ENCODE results near the gene MACROD1.

The MACROD1 gene

DNA sequence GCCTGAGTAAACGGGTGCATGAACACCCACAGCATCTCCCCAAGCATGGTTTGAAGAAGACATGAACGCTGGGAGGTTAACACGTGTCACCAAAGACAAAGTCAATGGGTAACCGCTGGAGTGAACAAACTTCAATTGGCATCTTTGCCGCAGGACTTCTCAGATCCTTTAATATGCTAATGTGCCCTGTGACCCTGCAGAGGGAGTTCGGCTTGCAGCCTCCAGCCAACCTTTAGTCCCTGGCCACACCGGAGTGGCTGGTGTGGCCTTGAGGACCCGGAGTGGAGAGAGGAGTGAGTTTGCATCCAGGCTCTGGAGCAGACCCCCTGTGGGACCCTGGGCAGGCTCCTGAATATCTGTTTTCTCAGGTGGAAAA is 73.2 kb downstream of the MACROD1 start:
- DNase-seq (ENCODE audit: low spot score), result no peak

DNA sequence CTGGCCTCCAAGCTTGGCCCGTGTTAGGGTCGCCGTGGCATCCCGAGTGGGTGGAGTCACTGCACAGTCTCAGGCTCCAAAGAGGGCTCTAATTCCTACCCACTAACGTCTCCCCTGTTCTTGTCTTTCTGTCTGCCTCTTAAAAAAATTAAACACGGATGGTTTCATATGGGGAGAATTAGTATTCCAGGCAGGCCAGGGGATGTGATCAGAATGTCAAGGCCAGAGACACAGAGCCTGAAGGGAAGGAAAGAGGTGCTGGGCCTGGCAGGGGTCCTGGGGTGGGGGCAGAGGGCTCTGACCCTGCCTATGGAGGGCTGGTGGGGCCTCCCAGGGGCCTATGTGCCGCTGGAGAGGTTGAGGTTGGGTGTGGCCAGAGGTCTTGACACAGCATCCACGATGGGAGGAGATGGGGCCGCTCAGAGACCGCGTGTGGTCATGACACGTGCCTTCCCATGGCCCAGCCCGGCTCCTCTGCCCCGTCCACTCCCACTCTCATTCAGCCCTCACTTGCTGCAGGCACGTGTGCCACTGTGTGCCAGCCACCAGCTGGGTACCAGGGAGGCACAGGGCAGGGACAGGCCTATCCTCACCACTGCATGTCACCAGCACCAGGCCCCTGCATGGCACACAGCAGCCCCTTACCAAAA is 73.7 kb downstream of the MACROD1 start:
- DNase-seq (ENCODE audit: low spot score), result no peak

DNA sequence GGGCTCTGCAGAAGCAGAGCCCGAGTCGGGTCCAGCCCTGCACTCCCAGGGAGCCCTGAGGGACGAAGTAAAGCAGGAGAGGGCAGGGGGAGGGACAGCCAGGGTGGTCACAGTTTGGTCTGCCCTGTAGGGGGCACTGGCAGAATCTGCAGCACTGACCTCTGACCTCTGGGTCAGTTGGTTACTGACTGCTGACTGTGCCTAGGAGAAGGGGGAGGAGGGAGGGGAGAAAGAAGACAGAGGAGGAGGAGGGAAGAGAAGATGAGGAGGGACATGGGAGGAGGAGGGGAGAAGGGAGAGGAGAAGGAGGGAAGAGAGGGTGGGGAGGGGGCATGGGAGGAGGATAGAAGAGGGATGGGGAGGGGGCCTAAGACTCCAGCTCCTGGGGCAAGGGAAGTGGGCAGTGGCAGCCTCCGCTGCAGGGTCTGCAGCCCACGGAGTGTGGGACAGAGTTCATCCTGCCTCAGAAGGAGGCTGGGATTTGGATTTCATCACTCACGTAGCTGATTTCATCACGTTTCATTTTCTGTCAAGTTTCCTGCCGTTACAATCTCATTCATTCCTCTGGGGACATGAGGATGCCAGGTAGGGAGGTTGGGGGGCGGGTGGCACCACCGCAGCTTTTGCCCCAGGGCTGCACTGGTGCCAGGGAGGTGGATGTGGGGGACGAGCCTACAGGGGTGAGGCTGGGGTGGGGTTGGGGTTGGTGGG is 75.0 kb downstream of the MACROD1 start:
- no peak for DNase-seq (ENCODE audit: low spot score)

DNA sequence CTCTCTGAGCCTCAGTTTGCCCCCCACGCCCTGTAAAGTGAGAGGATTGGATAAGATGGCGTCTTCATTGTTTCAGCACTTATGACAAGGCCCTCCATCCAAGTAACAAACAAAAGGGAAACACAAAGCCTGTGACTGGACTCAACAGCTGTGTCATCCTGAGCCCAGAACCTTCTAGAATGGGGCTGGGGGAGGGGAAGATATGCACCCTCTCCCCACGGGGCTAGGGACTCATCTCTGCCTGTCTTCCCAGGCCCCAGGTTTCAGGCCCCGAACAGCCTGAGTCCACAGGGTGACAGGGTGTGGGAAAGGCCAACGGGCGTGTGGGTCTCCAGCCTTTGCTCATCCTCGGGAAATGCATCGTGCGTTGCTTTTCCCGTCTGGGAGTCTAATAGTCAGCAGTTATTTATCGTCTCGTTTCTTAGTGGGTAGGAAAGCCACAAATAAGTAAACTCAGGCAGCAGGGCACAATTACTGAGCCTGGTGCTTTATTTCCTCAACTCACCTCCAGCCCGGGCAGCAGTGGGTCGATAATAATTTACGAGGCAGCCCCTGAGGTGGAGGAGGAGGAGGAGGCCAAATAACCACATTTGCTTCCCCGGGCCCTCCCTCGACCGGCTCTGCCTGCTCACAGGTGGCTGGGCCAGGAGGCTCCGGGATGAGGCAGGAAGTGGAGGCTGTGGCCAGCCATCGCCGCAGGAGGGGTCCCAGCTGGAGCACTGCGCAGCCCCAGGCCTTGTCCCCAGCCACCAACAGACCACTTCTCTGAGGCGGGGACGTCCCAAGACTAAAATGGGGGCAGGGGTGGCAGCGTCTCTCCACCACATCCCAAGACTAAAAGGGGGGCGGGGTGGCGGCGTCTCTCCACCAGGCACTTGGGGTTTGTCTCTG is 75.8 kb downstream of the MACROD1 start:
- DNase-seq (ENCODE audit: low spot score), result no peak

DNA sequence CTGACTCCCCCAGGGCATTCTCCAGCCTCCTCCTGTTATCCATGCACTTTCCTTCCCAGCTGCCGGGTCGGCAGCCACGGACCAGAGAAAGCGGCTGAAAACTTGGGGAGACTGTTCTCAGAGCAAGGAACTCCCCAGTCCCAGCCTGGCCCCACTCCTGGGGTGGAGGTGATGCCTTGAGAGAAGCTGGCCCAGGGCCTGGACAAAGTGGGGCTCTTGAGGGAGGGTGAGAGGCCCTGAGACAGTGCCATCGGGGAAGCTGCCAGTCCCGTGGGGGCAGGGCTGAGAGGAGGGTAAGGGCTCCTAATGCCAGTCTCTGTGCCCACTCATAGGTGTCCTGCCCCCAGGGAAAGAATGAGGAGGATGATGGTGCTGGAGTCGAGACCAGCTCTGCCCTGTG is 76.4 kb downstream of the MACROD1 start:
- DNase-seq (ENCODE audit: low spot score), result no peak

DNA sequence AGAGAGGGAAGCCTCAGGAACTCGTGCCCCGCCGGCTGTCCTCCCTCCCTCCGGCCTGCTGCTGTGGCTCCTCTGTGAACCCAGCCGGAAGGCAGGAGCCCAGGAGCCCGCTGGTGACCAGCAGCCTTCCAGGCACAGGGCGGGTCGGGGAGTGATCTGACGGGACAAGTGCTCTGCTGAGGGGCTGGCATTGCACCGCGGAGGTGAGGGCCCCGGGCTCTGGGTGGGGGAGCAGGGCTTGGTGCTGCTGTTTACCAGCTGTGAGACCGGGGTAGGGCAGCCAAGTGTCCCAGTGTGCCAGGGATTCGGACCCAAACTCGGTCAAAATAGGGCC is 76.9 kb downstream of the MACROD1 start:
- no peak for DNase-seq (ENCODE audit: low spot score)

DNA sequence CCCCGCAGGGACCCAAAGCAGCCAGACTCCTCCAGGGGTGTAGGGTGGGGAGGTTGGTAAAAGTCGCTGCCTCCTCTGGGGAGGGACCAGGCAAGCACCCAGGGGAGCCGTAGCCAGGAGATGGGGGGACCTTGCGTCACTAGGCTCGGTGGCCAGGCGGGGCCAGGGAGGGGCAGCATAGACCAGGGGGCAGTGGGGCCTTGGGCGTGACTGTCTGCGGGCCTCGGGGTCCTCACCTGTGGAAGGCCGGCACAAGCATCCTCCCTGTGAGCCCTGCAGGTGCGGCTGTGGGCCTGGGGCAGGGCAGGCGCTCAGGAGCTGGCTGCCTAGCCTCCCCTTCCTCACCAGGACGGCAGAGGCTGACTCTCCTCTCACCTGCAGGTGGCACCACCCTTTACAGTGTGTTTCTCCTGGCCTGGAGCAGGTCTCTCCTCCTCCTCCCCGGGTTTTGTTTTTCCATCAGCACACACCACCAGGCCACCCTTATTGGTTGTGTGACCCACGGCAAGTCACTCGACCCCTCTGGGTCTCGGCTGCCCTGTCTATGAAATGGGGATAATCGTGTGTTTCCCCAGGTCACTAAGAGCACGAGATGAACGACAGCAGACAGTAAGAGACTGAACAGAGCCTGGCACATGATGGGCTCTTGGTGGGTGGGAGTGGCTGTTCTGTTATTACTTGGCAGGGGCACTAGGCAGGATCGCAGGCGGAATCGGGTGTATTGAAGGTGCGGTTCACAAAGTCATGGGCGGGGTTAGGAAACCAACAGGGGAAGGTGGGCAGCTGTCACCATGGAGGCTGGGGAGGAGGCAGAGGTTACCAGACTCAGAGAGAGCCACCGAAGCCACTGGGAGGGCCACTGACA is 77.5 kb downstream of the MACROD1 start:
- no peak for DNase-seq (ENCODE audit: low spot score)

DNA sequence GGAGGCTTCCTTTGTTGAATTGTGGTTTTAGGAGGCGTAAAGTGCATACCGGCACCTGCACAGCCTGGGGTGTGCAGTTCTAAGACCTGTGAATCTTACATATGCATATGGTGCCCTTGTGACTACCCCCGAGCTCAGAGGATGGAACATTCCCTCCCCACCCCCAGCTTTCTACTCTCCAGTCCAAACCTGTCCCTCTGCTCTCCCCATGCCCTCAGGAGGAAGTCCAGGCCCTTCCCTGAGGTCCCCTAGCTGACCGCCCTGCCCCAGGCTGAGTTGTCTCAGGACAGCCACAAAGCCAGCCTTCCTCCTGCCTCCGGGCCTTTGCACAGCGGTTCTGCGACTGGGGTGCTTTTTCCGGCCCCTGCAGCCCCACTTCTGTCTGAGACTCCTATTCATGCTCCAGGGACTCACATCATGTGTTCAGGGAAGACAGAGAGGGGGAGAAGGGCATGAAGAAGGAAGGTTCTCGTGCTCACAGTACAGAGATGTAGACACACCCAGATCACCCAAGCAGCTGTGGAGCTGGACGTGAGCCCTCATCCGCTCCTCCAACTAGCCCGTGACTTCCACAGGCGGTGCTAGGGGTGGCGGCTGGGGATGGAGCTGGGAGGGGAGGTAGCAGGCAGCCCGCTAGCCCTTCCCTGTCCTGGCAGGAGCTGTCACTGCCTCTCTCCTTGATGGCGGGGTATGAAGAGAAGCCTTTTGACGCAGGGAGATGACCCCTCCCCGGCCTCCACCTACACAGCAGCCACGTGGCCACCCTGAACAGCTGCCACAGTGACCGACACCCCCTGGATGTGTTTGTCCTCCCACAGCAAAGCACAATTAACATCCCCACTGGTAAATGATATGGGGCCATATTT is 79.4 kb downstream of the MACROD1 start:
- no peak for DNase-seq (ENCODE audit: low spot score)

DNA sequence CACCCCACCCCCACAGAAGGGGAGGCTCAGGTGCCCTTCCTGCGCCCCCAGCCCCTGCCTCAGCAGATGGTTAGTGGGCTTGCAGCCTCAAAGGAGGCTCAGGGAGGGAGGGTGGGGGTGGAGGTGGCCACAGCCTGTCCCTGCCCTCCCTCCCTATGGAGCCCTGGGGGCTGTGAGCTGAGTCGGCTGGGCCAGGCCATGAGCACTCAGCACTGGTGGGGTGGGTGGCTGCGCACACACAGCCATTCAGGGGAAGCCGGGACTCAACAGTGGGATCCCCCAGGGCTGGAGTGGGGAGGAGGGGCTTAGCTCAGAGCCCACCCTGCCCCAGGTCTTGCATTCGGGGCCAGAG is 80.0 kb downstream of the MACROD1 start:
- DNase-seq (ENCODE audit: low spot score), result no peak

DNA sequence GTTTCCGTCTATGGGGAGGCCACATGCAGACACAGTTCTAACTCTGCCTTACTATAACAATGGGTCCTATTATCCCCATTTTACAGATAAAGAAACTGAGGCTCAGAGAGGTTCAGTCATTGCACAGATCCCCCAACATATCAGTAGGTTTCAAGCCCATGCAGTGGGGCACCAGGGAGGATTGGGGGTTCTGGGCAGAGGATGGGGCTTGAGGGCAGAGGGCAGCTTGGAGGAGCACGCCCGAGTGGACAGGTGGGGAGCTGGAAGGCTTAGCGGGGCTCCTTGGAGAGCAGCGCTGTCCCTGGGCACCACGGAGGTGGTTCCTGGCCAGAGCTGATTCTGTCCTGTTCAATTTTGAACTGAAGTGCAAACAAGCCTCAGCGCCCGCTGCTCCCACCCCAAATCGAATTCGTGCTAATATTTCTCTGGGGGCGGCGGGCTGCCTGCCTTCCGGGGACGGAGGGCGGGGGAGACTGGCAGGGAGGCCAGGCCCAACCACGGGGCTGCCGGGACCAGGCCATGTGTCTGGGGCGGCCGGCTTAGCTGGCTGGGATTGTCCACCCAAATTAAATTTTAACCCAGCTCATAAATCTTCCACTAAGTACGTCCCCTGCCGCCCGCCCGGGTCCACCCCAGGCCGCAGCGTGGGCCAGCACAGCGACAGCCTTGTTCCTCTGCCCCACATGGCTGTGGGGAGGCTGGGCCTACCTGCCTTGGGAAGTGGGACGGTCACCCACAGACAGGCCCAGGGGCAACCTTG is 80.8 kb downstream of the MACROD1 start:
- no peak for DNase-seq (ENCODE audit: low spot score)

DNA sequence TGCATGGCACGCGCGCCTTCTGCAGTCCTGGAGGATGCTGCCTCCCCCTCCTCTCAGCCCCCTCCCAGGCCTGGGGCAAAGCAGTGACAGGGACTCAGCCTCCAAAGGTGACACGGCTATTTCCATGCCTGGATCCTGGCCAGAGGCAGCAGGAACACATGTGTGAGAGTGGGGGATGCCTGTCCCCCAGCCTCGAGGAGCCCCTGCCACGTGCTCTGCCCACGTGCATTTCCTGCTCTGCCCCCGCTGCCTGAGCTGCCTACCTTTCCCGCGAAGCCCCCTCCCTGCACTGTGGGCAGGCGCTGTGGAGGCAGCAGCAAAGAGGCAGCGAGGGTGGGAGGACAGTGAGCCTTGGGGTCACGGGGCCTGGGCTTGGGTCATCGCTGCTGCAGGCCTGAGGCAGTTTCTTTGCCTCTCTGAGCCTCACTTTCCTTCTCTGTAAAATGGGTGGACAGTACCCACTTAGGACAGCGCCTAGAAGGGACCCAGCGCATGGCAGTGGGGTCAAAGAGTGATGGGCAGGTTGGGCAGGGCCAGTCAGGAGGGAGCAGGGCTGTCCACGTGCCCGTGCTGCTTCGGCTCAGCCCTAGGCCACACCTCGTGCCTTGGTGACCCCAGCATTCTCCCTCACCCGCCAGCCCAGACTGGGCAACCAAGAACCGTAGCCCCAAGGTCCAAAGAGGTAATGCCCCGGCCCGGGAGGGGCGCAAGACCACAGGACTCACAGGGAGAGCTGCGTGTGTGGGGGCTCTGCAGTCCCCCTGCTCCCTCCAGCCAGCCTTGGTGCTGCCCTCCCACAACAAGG is 81.6 kb downstream of the MACROD1 start:
- DNase-seq (ENCODE audit: low spot score), result no peak

DNA sequence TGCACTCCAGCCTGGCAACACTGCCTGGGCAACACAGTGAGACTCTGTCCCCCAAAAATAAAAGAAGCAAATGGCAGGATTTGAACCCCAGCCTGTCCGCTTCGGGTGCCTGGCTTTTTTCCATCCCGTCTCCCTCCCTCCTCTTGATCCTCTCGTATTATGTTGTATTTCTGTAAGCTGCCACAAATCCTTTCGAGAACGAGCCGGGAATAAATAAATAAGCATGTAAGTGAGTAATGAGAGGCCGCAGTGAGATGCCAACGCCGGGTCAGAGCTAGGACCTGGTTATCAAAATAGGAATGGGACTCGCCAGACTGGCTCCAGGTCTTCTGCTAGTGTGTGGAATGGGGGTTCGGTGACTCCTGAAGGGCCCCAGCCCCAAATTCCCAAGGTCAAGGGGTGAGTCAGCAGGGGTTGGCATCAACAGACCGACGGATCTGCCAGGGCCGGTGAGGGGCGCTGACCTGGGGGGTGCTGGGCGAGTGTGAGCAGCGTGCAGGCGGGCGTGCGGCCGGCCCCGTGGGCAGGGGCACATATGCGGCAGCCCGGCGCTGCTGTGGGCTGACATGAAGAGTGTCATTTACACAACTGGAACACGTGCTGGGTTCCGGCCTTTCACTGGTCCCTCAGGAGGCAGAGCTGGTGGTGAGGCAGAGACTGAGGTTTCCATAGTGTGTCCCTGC is 82.4 kb downstream of the MACROD1 start:
- no peak for DNase-seq (ENCODE audit: low spot score)

DNA sequence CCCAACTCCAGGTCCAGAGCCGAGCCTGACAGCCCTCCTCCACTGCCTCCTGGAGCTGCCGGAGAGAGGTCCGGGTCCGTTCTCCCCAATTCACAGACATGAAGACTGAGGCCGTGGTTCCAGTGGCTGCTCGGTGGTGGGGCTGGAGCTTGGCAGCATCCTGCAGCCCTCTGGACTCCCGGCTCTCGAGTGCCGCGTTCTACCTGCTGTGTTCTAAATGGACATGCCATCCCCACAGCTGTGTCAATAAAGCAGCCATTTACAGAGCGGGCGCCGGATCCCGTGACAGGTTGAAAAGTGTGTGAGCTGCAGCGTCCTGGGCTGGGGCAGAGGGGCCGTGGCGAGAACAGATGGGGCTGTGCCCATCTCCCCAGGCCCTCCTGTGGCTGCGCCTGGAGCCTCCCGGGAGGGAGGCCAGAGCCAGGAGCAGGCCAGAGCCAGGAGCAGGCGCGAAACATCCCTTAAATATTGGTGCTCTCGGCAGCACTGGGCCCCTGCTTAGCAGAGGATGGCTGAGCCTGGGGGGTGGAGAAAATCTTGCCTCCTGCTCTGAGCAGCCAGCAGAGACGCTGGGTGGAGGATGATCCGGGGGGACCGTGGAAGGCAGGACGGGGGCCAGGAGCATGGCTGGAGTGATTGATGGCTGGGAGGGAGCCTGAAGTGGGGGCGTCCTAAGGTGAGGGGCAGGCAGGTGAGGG is 84.0 kb downstream of the MACROD1 start:
- DNase-seq (ENCODE audit: low spot score), result no peak

DNA sequence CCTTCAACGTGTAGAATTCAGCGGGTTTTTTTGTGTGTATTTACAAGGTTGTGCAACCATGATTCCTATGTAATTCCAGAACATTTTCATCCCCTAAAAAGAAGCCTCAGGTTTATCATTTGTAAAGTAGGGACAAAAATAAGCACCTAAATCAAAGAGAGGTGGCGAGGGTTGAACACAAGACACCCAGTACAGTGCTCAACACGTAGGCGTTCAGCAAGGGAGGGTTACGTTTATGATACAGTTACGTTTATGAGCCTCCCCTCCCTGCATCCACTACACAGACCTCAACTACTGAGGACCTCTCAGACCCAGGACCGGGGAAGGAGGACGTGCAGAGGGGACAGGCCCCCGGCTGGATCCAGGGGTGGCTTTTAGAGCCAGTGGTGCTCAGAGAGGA is 85.5 kb downstream of the MACROD1 start:
- DNase-seq (ENCODE audit: low spot score), result no peak

DNA sequence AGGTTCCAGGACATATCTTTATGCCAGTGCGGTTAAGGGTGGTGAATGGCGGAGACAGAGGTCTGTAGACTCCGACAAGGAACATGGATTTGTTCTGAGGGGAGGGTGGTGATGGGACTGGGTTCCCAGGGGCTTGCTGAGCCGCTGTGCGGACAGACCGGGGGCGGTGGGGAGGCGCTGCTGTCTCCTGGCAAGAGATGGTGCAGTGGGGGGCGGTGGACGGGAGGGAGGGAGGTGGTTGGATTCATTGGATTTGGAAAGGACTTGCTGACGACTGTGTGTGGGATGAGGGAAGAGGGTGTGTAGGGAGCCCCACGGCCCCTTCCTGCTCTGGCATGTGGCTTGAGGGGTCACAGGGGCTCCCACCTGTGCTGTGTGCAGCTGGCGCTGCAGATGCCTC is 87.0 kb downstream of the MACROD1 start:
- DNase-seq (ENCODE audit: low spot score), result no peak

DNA sequence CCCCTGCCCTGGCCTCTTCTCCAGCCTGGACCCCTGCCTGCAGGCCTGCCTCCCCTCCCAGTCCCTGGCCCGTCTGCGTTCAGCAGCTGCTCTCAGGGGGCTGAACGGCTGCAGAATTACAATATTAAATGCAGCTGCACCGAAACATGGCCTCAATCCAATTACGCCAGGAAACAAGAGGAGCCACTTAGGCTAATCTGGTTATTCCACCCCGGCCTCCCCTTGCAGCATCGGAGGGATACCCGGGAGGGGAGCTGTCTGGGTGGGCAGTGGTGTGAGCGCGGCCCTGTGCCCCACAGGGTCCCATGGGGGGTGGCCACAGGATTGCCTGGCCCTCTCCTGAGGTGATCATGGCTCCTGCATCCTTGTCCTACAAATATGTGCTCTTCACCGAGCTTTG is 87.6 kb downstream of the MACROD1 start:
- no peak for DNase-seq (ENCODE audit: low spot score)

DNA sequence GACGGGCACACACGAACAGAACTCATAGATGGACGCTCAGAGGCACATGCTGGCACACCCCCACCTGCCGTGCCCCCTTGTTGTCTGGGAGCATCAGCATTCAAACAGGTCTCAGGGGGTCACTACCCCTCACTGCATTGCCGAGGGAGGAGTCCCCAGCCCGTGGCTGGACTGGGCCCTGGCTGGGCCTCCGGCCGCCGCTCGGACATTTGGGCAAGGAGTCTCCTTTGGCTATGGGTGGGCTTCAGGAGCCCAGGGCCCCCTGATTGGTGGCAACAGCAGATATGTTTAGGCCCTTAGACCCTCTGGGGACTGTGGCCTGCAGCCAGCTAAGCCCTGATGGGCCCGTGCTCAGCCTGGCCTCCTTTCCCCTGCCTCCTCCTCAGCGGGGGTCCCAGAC is 88.3 kb downstream of the MACROD1 start:
- DNase-seq (ENCODE audit: low spot score), result no peak

DNA sequence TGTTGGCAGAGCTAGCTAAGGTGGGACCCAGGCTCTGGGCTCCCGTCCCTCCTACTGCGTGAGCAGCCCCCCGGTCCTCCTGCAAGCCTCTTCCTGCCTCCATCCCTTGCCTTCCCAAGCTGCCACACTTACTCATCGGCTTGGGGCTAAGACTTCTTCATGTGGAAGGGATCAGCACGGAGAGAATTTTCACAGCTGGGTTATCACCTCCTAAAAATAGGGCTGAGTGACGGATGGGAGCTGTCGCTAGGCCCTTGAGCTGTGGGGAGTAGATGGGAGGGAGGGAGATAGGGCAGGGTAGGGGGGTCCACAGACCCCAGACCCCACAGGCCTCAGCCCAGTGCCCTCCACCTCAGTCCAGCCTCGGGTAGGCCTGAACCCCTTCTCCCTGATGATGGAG is 89.2 kb downstream of the MACROD1 start:
- DNase-seq (ENCODE audit: low spot score), result no peak

DNA sequence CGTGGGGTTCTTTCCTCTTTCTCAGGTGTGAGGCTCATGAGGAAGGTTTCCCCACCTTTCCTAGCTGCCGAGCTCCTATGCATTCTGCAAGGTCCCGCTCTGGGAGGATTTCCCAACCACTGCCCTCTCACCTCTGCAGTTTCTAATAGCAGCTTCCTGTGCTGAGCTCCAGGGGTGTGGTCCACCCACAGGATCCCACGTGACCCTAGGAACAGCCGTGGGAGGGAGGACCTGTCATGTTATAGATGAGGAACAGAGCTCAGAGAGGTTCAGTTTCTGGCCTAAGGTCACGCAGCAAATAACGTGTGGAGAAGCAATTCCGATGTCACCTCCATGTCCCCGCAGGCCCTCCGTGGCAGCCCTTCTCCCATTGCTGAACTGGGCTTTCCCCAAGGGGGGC is 91.7 kb downstream of the MACROD1 start:
- no peak for DNase-seq (ENCODE audit: low spot score)

Measured in kidney capillary endothelial cell (primary cell).